ENCODE data around the gene SPEF1. TPM values are rescaled to one million over a fixed set of nuclear protein-coding genes. Genes with fewer than 3 reads are reported as not detected.

SPEF1 gene
- total and polyA plus RNA-seq, 2 of the 13 experiments (the other 11 are each of a cell fraction or from before 2014, with no cell fraction given): 0.11 to 0.27 TPM

- TF ChIP-seq ZNF24 (IDR thresholded peaks at IDR 0.05) (no peak), CEBPZ (IDR thresholded peaks at IDR 0.05; ENCODE audit: low read length) (no peak), ZFAT (CRISPR knock-in tag; conservative IDR thresholded peaks at IDR 0.05) (no peak), ZFP90 (CRISPR knock-in tag; IDR thresholded peaks at IDR 0.05; ENCODE audit: borderline replicate concordance) (peak; percentile 99), ZFP36L1 (CRISPR knock-in tag; IDR thresholded peaks at IDR 0.05) (peak; percentile 99), NFKB2 (CRISPR knock-in tag; IDR thresholded peaks at IDR 0.05; ENCODE audit: borderline replicate concordance) (peak; percentile 99), SOX13 (IDR thresholded peaks at IDR 0.05) (no peak; the same call in 1 of the 2 replicates), SOX13 (CRISPR knock-in tag; conservative IDR thresholded peaks at IDR 0.05 in 1 of 2, IDR thresholded peaks at IDR 0.05 in 1 of 2) (peak in 1 of 2 experiments; percentile 85; a peak in 2 of 4 replicates), ZNF556 (CRISPR knock-in tag; IDR thresholded peaks at IDR 0.05; ENCODE audit: borderline replicate concordance) (peak; percentile 64), ZSCAN25 (CRISPR knock-in tag; IDR thresholded peaks at IDR 0.05) (peak; percentile 94), ZNF547 (CRISPR knock-in tag; IDR thresholded peaks at IDR 0.05) (peak; percentile 99), SRSF9 (IDR thresholded peaks at IDR 0.05; ENCODE audit: borderline replicate concordance, insufficient read depth, low read depth, low read length, poor library complexity, severe bottlenecking) (no peak), PCBP2 (optimal IDR thresholded peaks at IDR 0.05; ENCODE audit: low read depth, low read length, poor library complexity, severe bottlenecking) (peak; percentile 60), KLF13 (CRISPR knock-in tag; IDR thresholded peaks at IDR 0.05) (peak; percentile 78; the same call in 1 of the 2 replicates), ZNF318 (CRISPR knock-in tag; IDR thresholded peaks at IDR 0.05) (peak; percentile 93)
Observed at GRCh38 chr20:3811467-3812258, 30.4 kb upstream of the SPEF1 start (continued).
